ENCODE data around the gene ENPP4.

The ENPP4 gene

GRCh38 chr6:46186583-46186982 is 56.8 kb downstream of the ENPP4 start (continued):
- TF ChIP-seq, protein P1, sequence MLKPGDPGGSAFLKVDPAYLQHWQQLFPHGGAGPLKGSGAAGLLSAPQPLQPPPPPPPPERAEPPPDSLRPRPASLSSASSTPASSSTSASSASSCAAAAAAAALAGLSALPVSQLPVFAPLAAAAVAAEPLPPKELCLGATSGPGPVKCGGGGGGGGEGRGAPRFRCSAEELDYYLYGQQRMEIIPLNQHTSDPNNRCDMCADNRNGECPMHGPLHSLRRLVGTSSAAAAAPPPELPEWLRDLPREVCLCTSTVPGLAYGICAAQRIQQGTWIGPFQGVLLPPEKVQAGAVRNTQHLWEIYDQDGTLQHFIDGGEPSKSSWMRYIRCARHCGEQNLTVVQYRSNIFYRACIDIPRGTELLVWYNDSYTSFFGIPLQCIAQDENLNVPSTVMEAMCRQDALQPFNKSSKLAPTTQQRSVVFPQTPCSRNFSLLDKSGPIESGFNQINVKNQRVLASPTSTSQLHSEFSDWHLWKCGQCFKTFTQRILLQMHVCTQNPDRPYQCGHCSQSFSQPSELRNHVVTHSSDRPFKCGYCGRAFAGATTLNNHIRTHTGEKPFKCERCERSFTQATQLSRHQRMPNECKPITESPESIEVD (tag by site-specific recombination; IDR thresholded peaks at IDR 0.05) = 0 out of 2 replicates have a peak, but pooled peaks have one; percentile 17
- TF ChIP-seq HOXC10 (CRISPR knock-in tag; IDR thresholded peaks at IDR 0.05) = no peak

- ChIA-PET CTCF (no interaction called here), POLR2A (no interaction called here)
- Histone ChIP-seq H3K36me3 (ENCODE audit: control insufficient read depth in 2 of 2, insufficient read depth in 1 of 2, low read length in 2 of 2) (no peaks in the 10 kb centered on the region), H3K4me3 (ENCODE audit: low read depth, low read length) (no peak overlapping the region), H3K9me3 (ENCODE audit: control insufficient read depth, insufficient read depth, low read depth, low read length) (no peaks in the 10 kb centered on the region), H3K27ac (ENCODE audit: extremely low read depth, low read depth, low read length) (no peak overlapping the region), H3K4me1 (ENCODE audit: control insufficient read depth, insufficient read depth, low read length) (peaks cover 21% of the 10 kb centered on the region)
- TF ChIP-seq ZBTB1 (tag by site-specific recombination; IDR thresholded peaks at IDR 0.05) (no peak), KLF7 (tag by site-specific recombination; IDR thresholded peaks at IDR 0.05; ENCODE audit: borderline replicate concordance) (no peak), ZFP3 (tag by site-specific recombination; IDR thresholded peaks at IDR 0.05; ENCODE audit: low read depth) (no peak), ZNF626 (tag by site-specific recombination; IDR thresholded peaks at IDR 0.05) (no peak), ZNF580 (tag by site-specific recombination; IDR thresholded peaks at IDR 0.05) (no peak), GLI2 (tag by site-specific recombination; IDR thresholded peaks at IDR 0.05; ENCODE audit: borderline replicate concordance, low read depth) (no peak), ZNF792 (tag by site-specific recombination; IDR thresholded peaks at IDR 0.05) (no peak), ZNF248 (tag by site-specific recombination; IDR thresholded peaks at IDR 0.05) (no peak), ZNF404 (tag by site-specific recombination; IDR thresholded peaks at IDR 0.05) (no peak), SETDB1 (IDR thresholded peaks at IDR 0.05; ENCODE audit: insufficient read length, low read length) (no peak), ZXDB (tag by site-specific recombination; IDR thresholded peaks at IDR 0.05) (no peak), PRDM1 (tag by site-specific recombination; IDR thresholded peaks at IDR 0.05) (no peak), ELK4 (IDR thresholded peaks at IDR 0.05; ENCODE audit: borderline replicate concordance, low read depth, low read length) (no peak), ZNF560 (tag by site-specific recombination; IDR thresholded peaks at IDR 0.05; ENCODE audit: borderline replicate concordance) (no peak), ZBTB6 (tag by site-specific recombination; IDR thresholded peaks at IDR 0.05) (no peak), OVOL3 (tag by site-specific recombination; IDR thresholded peaks at IDR 0.05) (no peak)
- TF ChIP-seq, protein P2, sequence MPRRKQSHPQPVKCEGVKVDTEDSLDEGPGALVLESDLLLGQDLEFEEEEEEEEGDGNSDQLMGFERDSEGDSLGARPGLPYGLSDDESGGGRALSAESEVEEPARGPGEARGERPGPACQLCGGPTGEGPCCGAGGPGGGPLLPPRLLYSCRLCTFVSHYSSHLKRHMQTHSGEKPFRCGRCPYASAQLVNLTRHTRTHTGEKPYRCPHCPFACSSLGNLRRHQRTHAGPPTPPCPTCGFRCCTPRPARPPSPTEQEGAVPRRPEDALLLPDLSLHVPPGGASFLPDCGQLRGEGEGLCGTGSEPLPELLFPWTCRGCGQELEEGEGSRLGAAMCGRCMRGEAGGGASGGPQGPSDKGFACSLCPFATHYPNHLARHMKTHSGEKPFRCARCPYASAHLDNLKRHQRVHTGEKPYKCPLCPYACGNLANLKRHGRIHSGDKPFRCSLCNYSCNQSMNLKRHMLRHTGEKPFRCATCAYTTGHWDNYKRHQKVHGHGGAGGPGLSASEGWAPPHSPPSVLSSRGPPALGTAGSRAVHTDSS (tag by site-specific recombination; IDR thresholded peaks at IDR 0.05) = no peak
- TF ChIP-seq, protein P3, sequence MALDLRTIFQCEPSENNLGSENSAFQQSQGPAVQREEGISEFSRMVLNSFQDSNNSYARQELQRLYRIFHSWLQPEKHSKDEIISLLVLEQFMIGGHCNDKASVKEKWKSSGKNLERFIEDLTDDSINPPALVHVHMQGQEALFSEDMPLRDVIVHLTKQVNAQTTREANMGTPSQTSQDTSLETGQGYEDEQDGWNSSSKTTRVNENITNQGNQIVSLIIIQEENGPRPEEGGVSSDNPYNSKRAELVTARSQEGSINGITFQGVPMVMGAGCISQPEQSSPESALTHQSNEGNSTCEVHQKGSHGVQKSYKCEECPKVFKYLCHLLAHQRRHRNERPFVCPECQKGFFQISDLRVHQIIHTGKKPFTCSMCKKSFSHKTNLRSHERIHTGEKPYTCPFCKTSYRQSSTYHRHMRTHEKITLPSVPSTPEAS (tag by site-specific recombination; IDR thresholded peaks at IDR 0.05) = no peak
Measured at GRCh38 chr6:46189726-46190125, 59.9 kb downstream of the ENPP4 start.
